ENCODE results near the gene EIF3D.

Gene EIF3D, protein sequence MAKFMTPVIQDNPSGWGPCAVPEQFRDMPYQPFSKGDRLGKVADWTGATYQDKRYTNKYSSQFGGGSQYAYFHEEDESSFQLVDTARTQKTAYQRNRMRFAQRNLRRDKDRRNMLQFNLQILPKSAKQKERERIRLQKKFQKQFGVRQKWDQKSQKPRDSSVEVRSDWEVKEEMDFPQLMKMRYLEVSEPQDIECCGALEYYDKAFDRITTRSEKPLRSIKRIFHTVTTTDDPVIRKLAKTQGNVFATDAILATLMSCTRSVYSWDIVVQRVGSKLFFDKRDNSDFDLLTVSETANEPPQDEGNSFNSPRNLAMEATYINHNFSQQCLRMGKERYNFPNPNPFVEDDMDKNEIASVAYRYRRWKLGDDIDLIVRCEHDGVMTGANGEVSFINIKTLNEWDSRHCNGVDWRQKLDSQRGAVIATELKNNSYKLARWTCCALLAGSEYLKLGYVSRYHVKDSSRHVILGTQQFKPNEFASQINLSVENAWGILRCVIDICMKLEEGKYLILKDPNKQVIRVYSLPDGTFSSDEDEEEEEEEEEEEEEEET

DNA sequence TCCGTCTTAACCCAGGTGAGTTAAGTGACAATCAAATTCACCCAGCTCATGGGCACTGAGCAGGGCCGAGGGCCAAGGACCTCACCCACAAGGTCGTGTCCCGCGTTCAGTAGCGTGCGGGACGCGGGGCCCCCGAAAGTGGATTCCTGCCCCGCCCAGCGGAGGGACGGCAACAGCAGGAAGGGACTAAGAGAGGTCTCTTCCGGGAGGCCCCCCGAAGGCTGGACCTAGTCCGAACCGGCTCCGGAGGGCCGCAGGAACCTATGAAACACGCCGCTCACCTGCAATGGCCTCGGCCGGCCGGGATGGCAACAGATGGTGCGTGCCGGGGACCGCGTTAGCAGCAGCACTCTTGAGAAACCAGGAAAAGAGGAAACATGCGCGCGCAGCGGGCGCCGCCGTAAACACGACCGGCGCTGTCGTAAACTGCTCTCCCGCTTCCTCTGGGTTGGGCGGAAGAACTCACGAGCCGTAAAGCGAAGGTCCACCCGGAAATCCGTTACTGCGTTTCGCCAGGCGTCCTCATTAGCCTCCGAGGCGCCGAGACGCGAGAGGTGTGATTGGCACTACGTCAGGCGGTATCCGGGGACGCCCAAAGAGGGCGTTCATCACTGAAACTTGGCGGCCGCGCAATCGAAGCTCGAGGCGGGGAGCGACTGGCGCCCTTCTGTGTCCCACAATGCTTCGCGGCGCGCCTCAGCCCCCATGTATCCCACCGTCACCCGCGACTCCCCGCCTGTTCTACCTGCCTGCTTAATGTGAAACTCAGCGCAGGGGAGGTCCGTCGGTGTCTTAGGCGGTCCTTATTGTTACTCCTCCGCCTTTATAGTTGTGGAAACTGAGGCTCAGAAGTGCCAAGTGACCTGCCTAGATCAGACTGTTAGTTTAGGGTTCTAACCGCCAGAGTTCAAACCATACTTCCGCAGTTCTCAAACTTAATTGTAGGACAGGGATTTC, at the start of gene EIF3D:
TSS of gene EIF3D (minus strand) at position 372 of the 957 bp plus-strand sequence. CDS start 3,045 bp downstream, outside the sequence.
- DNase-seq (ENCODE audit: low read depth in 2 of 2), result peak; percentile 94 to 95

DNA sequence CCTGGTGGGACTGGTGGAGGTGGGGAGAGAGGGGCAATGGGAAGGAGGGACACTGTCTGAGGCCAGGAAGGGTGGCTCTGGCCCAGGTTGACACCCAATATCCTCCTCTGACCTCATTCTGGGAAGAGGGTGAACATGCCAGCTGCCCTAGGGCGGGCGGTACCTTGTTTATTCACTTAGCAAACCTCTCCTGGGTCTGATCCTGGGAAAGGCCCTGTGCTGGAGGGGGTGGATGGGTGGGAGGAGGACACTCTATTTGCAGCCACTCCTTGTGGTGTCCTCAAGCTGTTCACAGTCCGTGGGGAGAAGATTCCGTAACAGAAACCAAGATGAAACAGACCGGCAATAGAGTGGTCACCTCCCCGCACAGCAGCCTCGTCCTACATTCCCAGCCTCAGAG, 49.7 kb upstream of the EIF3D start:
- no peak for DNase-seq (ENCODE audit: low read depth in 2 of 2)

DNA sequence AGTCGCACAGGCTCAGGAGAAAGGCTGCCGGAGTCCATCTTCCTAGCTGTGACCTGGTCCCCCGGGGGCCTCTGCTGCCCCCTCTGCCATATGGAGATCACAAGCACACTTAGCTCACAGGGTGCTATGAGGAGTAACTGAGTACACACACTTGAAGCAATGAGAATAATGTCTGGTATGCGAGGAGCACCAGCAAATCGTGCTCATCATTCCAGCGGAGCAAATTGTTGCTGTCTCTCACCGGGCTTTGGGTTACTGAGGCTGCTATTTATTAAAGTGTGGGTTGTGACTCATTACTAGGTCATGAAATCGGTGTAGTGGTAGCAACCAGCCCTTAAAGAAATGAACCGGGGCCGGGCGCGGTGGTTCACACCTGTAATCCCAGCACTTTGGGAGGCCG, 48.1 kb upstream of the EIF3D start:
- no peak for DNase-seq (ENCODE audit: low read depth in 2 of 2)

DNA sequence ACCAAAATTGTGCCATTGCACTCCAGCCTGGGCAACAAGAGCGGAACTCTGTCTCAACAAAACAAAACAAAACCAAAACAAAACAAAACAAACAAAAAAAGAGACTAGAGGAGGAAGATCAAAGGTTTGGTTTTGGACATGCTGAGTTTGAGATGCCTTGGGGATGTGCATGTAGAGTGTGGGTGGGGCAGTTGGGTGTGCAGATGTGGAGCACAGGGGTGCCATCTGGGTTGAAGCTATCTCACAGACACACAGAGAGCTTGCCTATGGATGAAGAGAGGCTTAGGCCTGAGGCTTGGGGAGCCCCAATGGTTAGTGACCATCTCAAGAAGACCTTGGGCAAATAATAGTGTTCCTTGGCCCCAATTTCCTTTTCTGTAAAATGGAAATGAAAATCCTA, 45.8 kb upstream of the EIF3D start:
- no peak for DNase-seq (ENCODE audit: low read depth in 2 of 2)

DNA sequence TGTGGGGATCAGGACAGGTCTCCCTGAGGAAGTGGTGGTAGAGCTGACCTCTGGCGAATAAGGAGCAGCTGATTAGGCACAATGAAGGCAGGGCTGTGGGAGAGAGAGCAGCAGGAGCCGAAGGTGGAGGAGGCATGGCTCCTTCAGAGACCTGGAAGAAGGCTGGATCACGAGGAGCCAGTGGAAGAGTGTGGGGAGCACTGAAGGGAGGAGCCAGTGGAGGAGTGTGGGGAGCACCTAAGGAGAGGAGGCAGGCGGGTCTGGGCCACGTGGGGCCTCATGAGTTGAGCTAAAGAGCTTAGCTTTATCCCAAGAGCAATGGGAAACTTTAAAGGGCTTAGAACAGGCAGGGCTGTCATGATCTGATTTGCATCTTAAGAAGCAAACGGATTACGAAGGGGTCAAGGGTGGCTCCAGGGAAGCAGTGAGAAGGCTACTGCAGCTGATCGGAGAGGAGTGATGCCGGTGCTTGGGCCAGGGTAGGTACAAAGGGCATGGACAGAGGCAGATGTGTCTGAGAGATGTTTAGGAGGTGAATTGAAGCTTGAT, 44.9 kb upstream of the EIF3D start:
- no peak for DNase-seq (ENCODE audit: low read depth in 2 of 2)

DNA sequence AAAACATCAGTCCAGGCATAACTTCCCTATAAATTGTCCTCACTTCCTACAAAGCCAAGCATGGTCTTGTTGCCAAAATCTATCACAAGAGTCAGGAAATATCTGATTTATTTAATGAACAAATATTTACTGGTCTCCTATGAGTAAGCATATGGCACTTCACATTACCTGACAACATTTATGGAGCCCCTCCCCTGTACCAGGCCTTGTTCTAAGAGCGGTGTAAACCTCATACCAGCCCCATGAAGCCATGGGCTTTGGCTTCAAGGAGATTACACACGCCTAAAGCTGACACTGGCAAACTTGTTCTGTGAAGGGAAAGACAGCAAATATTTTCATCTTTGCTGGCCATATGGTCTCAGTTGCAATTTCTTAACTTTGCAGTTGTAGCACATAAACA, 43.0 kb upstream of the EIF3D start:
- DNase-seq (ENCODE audit: low read depth in 2 of 2), result no peak

DNA sequence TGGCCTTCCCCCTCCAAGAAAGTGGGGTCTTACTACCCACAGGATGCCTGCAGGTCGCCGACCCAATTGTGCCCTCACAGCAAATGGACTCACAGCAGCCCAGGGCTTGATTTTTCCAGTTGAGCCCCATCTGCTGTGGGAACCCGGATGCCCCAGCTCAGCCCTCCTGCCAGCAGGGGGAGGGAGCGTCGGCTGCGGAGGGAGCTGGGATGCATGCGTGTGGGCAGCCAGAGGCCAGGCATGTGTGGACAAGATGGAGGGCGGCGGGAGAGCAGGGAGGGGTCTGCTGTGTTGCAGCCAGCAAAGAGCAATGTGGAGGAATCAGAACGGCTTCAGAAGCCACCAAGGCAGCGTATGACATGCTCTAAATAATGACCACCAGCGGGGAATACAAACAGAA, 41.0 kb upstream of the EIF3D start:
- no peak for DNase-seq (ENCODE audit: low read depth in 2 of 2)

DNA sequence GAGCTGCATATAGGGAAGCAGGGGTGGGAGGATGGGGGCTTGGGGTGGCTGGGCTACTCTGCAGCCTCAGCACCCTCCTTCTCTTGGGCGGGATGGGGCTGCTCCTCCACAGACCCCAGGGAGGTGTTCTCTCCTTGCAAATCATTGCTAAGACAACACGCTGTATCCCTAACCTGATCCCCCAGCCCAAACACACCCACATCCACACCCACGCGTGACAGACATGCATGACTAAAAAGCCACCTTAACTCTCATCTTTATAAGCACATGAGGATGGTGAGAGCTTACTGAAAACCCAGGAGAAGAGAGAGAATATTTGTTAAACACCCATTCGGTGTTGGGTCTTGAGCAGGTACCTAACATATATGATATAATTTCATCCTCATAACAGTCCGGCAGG, 39.9 kb upstream of the EIF3D start:
- no peak for DNase-seq (ENCODE audit: low read depth in 2 of 2)

DNA sequence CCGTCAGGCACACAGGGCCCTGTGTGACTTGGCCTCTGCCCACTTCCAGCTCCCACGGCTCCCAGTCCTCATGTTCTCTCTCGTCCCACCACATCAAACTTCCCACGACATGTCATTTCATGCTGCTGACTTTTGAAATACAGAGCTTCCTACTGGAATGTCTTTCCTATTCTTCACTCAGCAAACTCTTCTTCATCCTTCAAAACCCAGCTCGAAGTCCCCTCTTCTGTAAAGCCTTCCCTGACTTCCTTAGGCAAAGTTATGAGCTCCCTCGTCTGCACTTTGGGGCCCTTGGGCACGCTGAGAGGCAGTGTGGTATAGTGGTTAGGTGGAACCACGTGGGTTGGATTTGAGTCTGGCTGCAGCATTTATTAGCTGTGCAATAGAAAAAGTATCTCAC, 37.8 kb upstream of the EIF3D start:
- no peak for DNase-seq (ENCODE audit: low read depth in 2 of 2)

DNA sequence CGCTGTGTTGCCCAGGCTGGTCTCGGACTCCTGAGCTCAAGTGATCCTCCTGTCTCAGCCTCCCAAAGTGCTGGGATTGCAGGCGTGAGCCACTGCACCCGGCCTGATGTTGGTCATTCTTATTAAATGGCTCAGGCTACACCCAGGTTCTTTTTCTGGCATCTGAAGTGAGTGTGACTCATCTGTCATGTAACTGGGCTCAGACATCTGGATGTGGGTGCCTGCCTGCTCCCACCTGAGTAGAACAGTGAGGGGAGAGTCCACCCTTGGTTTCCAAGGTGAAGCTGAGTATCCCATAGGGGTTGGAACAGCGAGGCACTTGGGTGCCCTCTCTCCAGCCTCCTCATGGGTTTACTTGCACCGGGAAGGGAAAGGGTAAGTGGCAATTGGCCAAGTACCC, 36.7 kb upstream of the EIF3D start:
- no peak for DNase-seq (ENCODE audit: low read depth in 2 of 2)

DNA sequence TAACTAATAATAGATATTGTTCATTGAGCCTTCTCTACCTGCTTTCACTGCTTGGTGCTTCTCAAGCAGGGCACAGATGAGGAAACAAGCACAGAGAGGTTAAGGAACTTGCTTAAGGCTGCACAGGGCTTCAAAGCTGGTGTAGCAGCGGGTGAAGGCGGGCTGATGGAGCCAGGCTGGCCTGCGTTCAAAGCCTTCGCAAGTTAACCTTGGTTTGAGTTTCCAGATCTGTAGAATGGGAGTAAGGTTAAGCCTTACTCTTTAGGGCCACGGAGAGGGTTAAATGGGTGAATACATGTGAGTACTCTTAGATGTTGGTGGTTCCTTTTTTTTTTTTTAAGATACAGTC, 36.2 kb upstream of the EIF3D start:
- no peak for DNase-seq (ENCODE audit: low read depth in 2 of 2)

DNA sequence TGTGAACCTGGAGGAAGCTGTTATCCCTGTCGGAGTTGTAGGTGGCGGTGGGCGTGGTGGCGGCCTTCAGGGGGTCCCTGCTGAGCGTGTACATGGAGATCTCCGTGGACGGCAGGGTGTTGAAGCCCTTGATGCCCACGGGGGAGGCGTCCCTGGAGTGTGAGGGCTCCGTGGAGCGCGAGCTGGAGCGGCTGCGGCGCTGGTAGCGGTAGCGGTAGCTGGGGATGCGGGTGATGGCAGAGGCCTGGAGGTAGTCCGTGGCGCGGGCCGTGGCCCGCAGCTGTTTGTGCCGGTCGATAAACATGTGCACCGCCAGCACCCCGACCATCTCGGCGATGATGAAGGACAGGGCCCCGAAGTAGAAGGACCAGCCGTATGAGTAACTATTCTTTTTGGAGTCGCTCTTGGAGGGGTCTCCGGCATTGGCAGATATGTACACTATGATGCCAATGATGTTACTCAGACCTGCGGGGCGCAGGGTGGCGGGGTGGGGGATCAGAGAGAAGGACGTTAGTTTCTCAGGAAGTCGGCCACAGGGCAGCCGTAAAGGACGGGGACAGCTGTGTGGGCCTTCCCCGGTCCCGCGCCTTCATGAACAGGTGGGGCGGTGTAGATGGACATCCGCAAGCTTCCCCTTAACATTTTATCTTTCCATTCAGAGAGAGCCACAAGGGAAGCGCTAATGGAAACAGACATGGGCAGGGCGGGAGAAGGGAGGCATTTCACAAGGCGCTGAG, 35.6 kb upstream of the EIF3D start:
- DNase-seq (ENCODE audit: low read depth in 2 of 2), result no peak

DNA sequence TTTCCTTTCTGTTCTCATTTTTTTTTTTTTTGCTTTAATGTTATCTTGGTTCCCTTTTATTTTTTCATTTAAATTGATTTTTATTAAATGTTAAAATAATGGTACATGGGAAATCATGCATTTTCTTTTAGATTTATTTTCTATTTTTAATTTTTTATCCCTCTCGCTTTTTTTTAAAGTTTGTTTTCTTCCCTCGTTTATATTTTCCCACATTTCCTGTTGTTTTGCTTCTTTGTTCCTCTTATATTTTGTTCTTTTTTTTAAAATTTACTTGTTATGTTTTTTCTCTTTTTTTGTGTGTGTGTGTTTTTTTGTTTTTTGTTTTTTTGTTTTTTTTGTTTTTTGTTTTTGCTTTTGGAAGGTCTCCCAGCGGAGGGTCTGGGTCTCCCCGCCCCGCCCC, 34.9 kb upstream of the EIF3D start:
- no peak for DNase-seq (ENCODE audit: low read depth in 2 of 2)

DNA sequence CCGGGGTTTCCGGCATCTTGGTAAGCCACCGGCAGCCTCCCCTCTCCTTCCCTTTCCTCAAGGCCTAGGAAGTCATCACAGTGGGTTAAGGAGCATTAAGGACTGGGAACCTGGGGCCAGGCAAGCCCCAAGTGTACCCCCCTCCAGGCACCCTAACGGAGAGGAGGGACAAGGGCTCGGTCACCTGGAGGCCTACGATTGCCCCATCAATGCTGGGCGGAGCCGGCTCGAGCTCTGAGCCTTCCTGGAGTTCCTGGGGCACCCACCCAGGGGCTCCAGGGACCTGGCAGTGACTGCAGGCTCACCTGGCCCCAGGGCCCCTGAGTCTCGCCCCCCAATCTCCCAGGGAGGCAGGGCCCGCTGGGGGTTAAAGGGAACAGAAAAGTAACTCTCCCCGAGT, 34.5 kb upstream of the EIF3D start:
- DNase-seq (ENCODE audit: low read depth in 2 of 2), result no peak

DNA sequence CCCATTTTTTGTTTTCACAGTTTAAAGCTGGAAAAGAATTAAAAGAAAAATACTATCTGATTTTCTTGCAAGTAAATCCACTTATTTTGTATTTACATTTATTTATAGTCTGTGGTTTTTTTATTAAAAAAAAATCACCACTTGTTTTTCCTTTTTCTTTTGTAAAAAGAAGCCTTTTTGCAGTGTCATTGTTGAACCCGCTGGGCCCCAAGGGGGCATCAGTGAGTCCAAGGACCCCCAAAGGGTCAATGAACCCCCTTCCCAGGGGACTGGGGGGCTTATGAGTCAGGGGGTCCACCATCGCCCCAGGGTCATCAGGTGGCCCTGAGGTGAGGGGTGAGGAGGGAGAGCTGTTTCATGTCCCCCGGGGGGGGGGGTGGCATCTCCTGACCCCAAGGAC, 34.0 kb upstream of the EIF3D start:
- no peak for DNase-seq (ENCODE audit: low read depth in 2 of 2)

DNA sequence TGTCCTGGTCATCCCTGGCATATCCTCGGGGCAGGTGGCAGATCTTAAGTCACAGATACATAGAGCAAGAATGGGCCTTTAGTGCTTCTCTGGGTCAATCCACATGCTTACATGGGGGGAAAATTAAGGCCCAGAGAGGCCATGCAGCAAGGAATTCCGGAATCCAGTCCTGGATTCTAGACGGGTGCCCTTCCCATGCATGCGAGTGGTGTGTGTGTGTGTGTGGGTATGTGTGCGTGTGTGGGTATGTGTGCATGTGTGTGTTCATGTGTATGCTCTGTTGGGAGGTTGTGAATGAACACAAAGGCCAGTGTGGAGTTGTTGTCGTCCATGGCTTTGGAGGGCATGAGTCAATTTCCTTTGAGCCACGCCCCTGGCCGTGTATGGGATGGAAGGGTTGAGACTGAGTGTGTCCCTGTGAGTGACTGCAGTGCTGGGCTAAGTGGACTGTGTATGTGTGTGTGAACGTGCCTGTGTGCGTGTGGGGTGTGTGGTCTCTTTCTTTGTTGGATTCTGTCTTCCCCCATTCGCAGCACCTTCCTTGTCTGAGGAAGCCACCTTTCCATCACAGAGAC, 33.4 kb upstream of the EIF3D start:
- DNase-seq (ENCODE audit: low read depth in 2 of 2), result no peak

DNA sequence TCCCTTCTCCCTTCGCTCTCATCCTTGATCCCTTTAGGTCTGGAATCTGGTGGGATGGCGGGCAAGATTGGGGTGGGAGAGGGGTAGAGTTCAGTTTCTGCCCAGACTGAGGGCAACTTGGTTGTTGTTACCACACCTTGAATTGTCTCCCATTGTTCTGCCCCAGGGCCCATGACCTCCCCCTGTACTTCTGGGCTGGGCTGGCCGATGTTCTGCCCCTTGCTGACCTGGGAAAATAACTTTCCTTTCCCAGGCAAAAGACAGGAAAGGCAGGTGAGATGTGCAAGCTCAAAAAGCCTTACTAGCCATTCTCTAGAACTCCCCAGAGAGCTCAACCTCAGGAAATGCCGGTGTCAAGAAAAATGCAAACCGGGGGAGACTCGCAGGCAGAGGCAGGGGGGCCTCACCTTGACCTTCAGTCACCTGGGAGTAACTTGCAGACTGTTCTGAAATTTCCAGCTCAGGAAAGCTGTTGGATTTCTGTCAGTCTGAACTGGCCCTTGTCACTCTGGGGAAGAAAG, 32.4 kb upstream of the EIF3D start:
- DNase-seq (ENCODE audit: low read depth in 2 of 2), result no peak

DNA sequence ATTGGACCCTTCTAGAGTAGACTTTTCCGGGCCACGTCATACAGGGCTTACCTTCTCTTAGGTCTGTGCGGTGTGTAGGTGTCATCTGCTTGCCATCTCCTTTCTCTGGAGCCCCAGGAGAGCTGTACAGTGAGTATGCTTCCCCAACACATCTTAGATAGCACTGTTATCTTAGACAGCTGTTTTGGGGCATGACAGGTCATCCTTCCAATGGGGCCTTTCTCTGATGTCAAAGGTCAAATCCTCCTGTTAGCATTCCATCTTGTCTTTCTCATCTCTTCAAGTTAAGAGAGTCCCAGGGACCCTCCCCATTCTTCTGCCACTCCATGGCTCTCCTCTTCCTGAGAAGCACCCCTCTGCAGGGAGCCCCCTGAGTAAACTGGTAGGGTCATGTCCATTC, 31.0 kb upstream of the EIF3D start:
- DNase-seq (ENCODE audit: low read depth in 2 of 2), result no peak

DNA sequence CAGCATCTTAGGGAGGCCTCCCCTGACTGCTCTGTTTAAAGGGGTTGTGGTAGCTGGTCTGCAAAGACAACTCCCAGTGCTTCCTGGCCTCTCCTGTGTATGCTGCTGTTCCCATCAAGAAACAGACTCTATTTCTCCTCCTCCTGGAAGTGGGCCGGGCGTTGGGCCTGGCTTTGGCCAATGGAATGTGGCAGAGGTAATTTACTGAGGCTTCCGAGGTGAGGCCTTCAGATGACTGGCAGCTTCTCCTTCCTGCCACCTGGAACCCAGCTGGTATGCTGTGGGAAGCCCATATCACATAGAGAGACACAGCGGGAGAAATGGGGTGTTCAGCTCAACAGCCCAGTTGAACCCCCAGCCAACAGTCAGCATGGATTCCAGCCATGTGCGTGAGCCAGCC, 25.1 kb upstream of the EIF3D start:
- DNase-seq (ENCODE audit: low read depth in 2 of 2), result no peak

DNA sequence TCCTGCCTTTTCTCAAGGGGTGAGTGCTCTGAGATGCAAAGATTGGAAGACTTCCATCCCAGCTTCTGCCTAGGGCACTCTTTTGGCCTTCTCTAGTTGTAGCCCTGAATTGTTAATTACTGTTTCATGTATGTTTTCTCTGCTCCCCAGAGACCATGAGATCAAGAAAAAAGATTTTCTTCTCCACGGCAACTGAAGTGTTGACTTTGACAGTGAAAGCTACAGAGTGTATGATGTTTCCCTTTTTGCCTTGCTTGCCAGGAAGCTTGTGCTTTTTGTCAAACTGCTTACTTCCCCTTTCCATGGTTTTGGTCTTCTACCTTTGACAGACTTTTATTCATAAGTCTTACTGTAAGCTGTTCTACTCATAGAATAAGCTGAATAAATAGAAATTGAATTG, 23.3 kb upstream of the EIF3D start:
- DNase-seq (ENCODE audit: low read depth in 2 of 2), result no peak
